Measurements from ENCODE around the gene CNTROB.

Gene CNTROB

GRCh38 chr17:7943291-7943690 is 11.3 kb downstream of the CNTROB start:
- Histone ChIP-seq H3K9me3 (ENCODE audit: control insufficient read depth, low read length) (no peaks in the 10 kb centered on the region), H3K27ac (no peak overlapping the region), H3K4me3 (ENCODE audit: low read depth, low read length) (no peak overlapping the region), H3K27me3 (ENCODE audit: control insufficient read depth, insufficient read depth, low read length) (no peaks in the 10 kb centered on the region), H3K9ac (no peak overlapping the region), H3K36me3 (ENCODE audit: control insufficient read depth, insufficient read depth, low read length) (no peaks in the 10 kb centered on the region), H3K79me2 (no peaks in the 10 kb centered on the region), H2AFZ (no peak overlapping the region), H3K4me2 (ENCODE audit: low read length) (no peak overlapping the region), H3K4me1 (no peaks in the 10 kb centered on the region)
- no peak for TF ChIP-seq CTCF (IDR thresholded peaks at IDR 0.05)

- Histone ChIP-seq H3K4me2 (ENCODE audit: low read length) (no peak overlapping the region), H3K27ac (no peak overlapping the region), H3K36me3 (ENCODE audit: control insufficient read depth, insufficient read depth, low read length) (no peaks in the 10 kb centered on the region), H3K4me3 (ENCODE audit: low read depth, low read length) (no peak overlapping the region), H3K9ac (no peak overlapping the region), H3K9me3 (ENCODE audit: control insufficient read depth, low read length) (no peaks in the 10 kb centered on the region), H3K27me3 (ENCODE audit: control insufficient read depth, insufficient read depth, low read length) (no peaks in the 10 kb centered on the region), H3K4me1 (no peaks in the 10 kb centered on the region), H2AFZ (no peak overlapping the region), H3K79me2 (no peaks in the 10 kb centered on the region)
- no peak for TF ChIP-seq CTCF (IDR thresholded peaks at IDR 0.05)
Observed at GRCh38 chr17:7944326-7944725, 12.3 kb downstream of the CNTROB start.

GRCh38 chr17:7945651-7946050 is 13.6 kb downstream of the CNTROB start:
- TF ChIP-seq CTCF (IDR thresholded peaks at IDR 0.05) = no peak
- no peak overlapping the region for H2AFZ ChIP-seq
- H3K27ac ChIP-seq = no peak overlapping the region
- no peaks in the 10 kb centered on the region for H3K27me3 ChIP-seq (ENCODE audit: control insufficient read depth, insufficient read depth, low read length)
- no peak overlapping the region for H3K4me3 ChIP-seq (ENCODE audit: low read depth, low read length)
- H3K79me2 ChIP-seq = no peaks in the 10 kb centered on the region
- H3K9ac ChIP-seq = no peak overlapping the region
- no peak overlapping the region for H3K4me2 ChIP-seq (ENCODE audit: low read length)
- H3K4me1 ChIP-seq = no peaks in the 10 kb centered on the region
- no peaks in the 10 kb centered on the region for H3K9me3 ChIP-seq (ENCODE audit: control insufficient read depth, low read length)
- no peaks in the 10 kb centered on the region for H3K36me3 ChIP-seq (ENCODE audit: control insufficient read depth, insufficient read depth, low read length)

- Histone ChIP-seq H3K27ac (no peak overlapping the region), H3K4me2 (ENCODE audit: low read length) (no peak overlapping the region), H2AFZ (no peak overlapping the region), H3K4me3 (ENCODE audit: low read depth, low read length) (no peak overlapping the region), H3K27me3 (ENCODE audit: control insufficient read depth, insufficient read depth, low read length) (no peaks in the 10 kb centered on the region), H3K79me2 (no peaks in the 10 kb centered on the region), H3K9ac (no peak overlapping the region), H3K9me3 (ENCODE audit: control insufficient read depth, low read length) (no peaks in the 10 kb centered on the region), H3K36me3 (ENCODE audit: control insufficient read depth, insufficient read depth, low read length) (no peaks in the 10 kb centered on the region), H3K4me1 (no peaks in the 10 kb centered on the region)
- TF ChIP-seq CTCF (IDR thresholded peaks at IDR 0.05) = no peak
Observed at GRCh38 chr17:7946441-7946840, 14.4 kb downstream of the CNTROB start.

GRCh38 chr17:7947651-7948050 is 15.6 kb downstream of the CNTROB start:
- no peaks in the 10 kb centered on the region for H3K27me3 ChIP-seq (ENCODE audit: control insufficient read depth, insufficient read depth, low read length)
- H3K4me2 ChIP-seq (ENCODE audit: low read length) = no peak overlapping the region
- no peaks in the 10 kb centered on the region for H3K9me3 ChIP-seq (ENCODE audit: control insufficient read depth, low read length)
- H2AFZ ChIP-seq = no peak overlapping the region
- no peaks in the 10 kb centered on the region for H3K4me1 ChIP-seq
- H3K9ac ChIP-seq = no peak overlapping the region
- no peaks in the 10 kb centered on the region for H3K79me2 ChIP-seq
- no peak overlapping the region for H3K4me3 ChIP-seq (ENCODE audit: low read depth, low read length)
- no peak overlapping the region for H3K27ac ChIP-seq
- TF ChIP-seq CTCF (IDR thresholded peaks at IDR 0.05) = no peak
- no peaks in the 10 kb centered on the region for H3K36me3 ChIP-seq (ENCODE audit: control insufficient read depth, insufficient read depth, low read length)

All from parathyroid adenoma (tissue), 2 donors.